ENCODE measurements around the gene CASP10. TPM values are rescaled to one million over a fixed set of nuclear protein-coding genes. Genes with fewer than 3 reads are reported as not detected.

CASP10 gene
- polyA plus RNA-seq, 1 experiment = 0.83 TPM

DNA sequence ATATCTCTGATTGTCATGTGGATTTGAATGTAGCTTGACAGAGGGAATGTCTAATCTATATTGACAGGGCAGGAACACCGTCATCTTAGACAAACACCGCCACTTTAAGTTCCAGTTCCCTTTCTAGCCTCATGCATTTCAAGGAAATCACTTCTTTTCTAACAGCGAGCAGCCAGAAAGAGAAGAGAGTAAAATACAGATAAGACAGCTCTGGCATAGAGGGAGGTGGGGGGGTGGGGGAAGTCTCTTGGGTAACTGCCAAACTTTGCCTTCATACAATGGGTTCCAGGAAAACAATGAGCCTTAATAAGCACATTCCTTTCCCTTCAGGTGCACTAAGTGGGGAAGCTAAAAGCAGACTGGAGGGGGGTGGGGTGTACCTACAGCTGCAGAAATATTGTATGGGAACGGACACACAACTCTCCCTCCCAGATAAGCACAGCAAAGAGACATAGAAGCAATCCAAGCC lies 37.2 kb downstream of the CASP10 start:
- Histone ChIP-seq H3K4me3 (ENCODE audit: low read depth, low read length) (no peak overlapping the region), H3K36me3 (ENCODE audit: control insufficient read depth, insufficient read depth, low read length) (no peaks in the 10 kb centered on the region), H3K27me3 (ENCODE audit: control insufficient read depth, insufficient read depth, low read length) (no peaks in the 10 kb centered on the region)
- ChIA-PET POLR2A (no interaction called here), CTCF (interaction anchor here (1.3 to 5.6 kb wide), 3 partner anchors 10 to 319 kb away, joined by 5 to 32 read pairs (median 6); no protein-coding TSS in a partner anchor)
- TF ChIP-seq, protein P1, sequence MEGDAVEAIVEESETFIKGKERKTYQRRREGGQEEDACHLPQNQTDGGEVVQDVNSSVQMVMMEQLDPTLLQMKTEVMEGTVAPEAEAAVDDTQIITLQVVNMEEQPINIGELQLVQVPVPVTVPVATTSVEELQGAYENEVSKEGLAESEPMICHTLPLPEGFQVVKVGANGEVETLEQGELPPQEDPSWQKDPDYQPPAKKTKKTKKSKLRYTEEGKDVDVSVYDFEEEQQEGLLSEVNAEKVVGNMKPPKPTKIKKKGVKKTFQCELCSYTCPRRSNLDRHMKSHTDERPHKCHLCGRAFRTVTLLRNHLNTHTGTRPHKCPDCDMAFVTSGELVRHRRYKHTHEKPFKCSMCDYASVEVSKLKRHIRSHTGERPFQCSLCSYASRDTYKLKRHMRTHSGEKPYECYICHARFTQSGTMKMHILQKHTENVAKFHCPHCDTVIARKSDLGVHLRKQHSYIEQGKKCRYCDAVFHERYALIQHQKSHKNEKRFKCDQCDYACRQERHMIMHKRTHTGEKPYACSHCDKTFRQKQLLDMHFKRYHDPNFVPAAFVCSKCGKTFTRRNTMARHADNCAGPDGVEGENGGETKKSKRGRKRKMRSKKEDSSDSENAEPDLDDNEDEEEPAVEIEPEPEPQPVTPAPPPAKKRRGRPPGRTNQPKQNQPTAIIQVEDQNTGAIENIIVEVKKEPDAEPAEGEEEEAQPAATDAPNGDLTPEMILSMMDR (IDR thresholded peaks at IDR 0.05; ENCODE audit: insufficient read depth, low read depth, low read length) = no peak
- DNase-seq (ENCODE audit: low read depth) = no peak

DNA sequence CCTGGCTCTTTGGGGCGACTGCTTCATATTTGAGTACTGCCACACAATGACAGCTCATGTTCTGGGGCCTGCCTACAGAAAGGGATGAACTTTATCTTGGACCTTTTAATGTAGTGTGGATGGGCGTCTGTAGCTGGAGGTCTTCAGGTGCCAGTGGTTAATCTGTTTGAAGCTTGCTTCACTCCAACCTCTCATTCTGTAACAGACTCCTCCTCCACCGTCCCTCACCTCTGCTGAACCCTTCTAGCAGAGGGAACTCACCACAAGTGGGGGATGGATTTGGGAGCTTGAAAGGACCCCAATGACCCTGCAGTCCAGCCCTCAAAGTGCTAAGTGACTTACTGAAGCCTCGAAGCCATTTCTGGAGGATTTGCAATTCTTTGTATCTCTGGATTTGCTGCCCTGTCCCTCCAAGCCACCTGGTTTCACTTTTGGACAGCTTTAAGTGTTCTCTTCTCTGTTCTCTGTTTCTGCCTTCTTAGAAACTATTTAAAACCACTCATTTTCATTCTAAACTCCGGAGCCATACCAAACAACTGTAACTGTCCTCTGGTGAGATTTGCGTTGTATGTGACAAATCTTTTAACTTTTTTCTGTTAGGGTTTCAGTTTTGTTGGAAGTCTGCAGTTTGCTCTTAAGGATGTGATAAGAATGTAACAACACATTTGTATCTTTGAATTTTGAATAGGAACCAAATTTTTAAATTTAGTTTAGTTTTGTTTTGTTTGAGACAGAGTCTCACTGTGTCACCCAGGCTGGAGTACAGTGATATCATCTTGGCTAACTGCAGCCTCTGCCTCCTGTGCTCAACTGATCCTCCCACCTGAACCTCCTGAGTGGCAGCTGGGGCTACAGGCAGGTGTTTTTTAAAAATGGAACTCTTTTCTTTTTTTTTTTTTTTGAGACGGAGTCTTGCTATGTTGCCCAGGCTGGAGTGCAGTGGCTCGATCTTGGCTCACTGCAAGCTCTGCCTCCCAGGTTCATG lies 40.4 kb downstream of the CASP10 start:
- no peaks in the 10 kb centered on the region for H3K27me3 ChIP-seq (ENCODE audit: control insufficient read depth, insufficient read depth, low read length)
- ChIA-PET POLR2A (interaction anchor here (0.6 kb wide), 1 partner anchor 41 kb away, joined by 3 read pairs; no protein-coding TSS in a partner anchor), CTCF (interaction anchor here (5.6 kb wide), 1 partner anchor 9 kb away, joined by 32 read pairs; no protein-coding TSS in a partner anchor)
- no peak for DNase-seq (ENCODE audit: low read depth)
- TF ChIP-seq, protein P1 (IDR thresholded peaks at IDR 0.05; ENCODE audit: insufficient read depth, low read depth, low read length) = no peak
- no peak overlapping the region for H3K4me3 ChIP-seq (ENCODE audit: low read depth, low read length)
- no peaks in the 10 kb centered on the region for H3K36me3 ChIP-seq (ENCODE audit: control insufficient read depth, insufficient read depth, low read length)

- CTCF ChIA-PET = interaction anchor here (0.6 kb wide), 1 partner anchor 1219 kb away, joined by 3 read pairs; no protein-coding TSS in a partner anchor
- peak; percentile 11 for DNase-seq (ENCODE audit: low read depth)
- no peaks in the 10 kb centered on the region for H3K36me3 ChIP-seq (ENCODE audit: control insufficient read depth, insufficient read depth, low read length)
- POLR2A ChIA-PET = no interaction called here
- H3K27me3 ChIP-seq (ENCODE audit: control insufficient read depth, insufficient read depth, low read length) = no peaks in the 10 kb centered on the region
- H3K4me3 ChIP-seq (ENCODE audit: low read depth, low read length) = no peak overlapping the region
- TF ChIP-seq, protein P1 (IDR thresholded peaks at IDR 0.05; ENCODE audit: insufficient read depth, low read depth, low read length) = no peak
Measured at GRCh38 chr2:201228271-201228911, 45.5 kb downstream of the CASP10 start.

DNA sequence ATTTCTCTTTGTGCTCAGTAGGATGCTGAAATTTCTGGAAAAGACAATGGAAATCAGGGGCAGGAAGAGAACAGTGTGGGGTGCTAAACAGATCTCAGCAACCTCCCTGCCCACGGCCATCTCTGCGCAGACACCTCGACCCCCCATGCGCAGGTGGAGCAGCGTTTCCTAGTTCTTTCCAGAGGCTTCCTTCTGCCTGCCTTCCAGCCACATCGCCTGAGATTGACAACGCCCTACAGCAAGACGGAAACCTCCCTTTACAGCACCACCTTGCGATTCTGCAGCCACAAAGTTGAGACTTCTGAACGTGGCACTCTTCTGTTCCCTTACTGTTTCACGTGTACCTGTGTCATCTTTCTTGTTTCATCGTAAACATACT lies 46.0 kb downstream of the CASP10 start:
- ChIA-PET CTCF (interaction anchor here (0.6 to 2.1 kb wide), 2 partner anchors 135 to 1218 kb away, joined by 3 to 6 read pairs; no protein-coding TSS in a partner anchor), POLR2A (no interaction called here)
- Histone ChIP-seq H3K36me3 (ENCODE audit: control insufficient read depth, insufficient read depth, low read length) (no peaks in the 10 kb centered on the region), H3K27me3 (ENCODE audit: control insufficient read depth, insufficient read depth, low read length) (no peaks in the 10 kb centered on the region), H3K4me3 (ENCODE audit: low read depth, low read length) (no peak overlapping the region)
- TF ChIP-seq, protein P1 (IDR thresholded peaks at IDR 0.05; ENCODE audit: insufficient read depth, low read depth, low read length) = no peak
- no peak for DNase-seq (ENCODE audit: low read depth)

Data from BJ (cell line).